ENCODE data around the gene SLX1A. TPM values are rescaled to one million over a fixed set of nuclear protein-coding genes. Genes with fewer than 3 reads are reported as not detected.

SLX1A gene
- total and polyA plus RNA-seq, 9 of the 15 experiments (the other 6 are each of a cell fraction or from before 2014, with no cell fraction given): 2.3 to 86.5 (median 11.6) TPM

- Histone ChIP-seq H3K9ac (ENCODE audit: insufficient read depth in 1 of 2, low read depth in 2 of 2, low read length in 2 of 2) (0 out of 4 replicates have a peak overlapping the region, but pooled peaks of 1 of the 2 experiments have one; percentile 3), H3K4me2 (ENCODE audit: insufficient read depth, low read length) (0 out of 2 replicates have a peak overlapping the region, but pooled peaks have one; percentile 75), H3K79me2 (ENCODE audit: control insufficient read depth, insufficient read depth, low read length) (no peaks in the 10 kb centered on the region), H3K9me3 (replicated peaks; ENCODE audit: control insufficient read depth, insufficient read depth, low read depth, low read length) (no peaks in the 10 kb centered on the region), H3K27me3 (ENCODE audit: control insufficient read depth in 2 of 2, insufficient read depth in 2 of 2, low read length in 2 of 2) (no peaks in the 10 kb centered on the region), H2AFZ (ENCODE audit: low read depth, low read length) (no peak overlapping the region), H4K20me1 (replicated peaks; ENCODE audit: control insufficient read depth, insufficient read depth, low read length) (no peaks in the 10 kb centered on the region), H3K4me3 (no peak overlapping the region), H3K36me3 (ENCODE audit: control insufficient read depth, insufficient read depth, low read length) (0 out of 3 replicates have a peak, but pooled peaks cover 3% of the 10 kb centered on the region), H3K4me1 (replicated peaks in 1 of 2; ENCODE audit: control insufficient read depth in 2 of 2, insufficient read depth in 2 of 2, low read length in 2 of 2) (peaks cover 32 to 58% of the 10 kb centered on the region in 2 experiments), H3K9me1 (ENCODE audit: control insufficient read depth, insufficient read depth, low read length) (no peaks in the 10 kb centered on the region), H3K27ac (ENCODE audit: extremely low read depth, low read depth, low read length) (no peak overlapping the region)
- no TSS peak for BruUV-seq (replicated peaks)
- TF ChIP-seq RUNX1 (IDR thresholded peaks at IDR 0.05; ENCODE audit: low read depth): peak; percentile 64; the same call in 1 of the 2 replicates
- TF ChIP-seq ZBTB33 (CRISPR knock-in tag; IDR thresholded peaks at IDR 0.05): 0 out of 2 replicates have a peak, but pooled peaks have one; percentile 1
- TF ChIP-seq ZNF274 (IDR thresholded peaks at IDR 0.05; ENCODE audit: borderline replicate concordance, low read depth, low read length): no peak
- intact Hi-C loops (cut with micrococcal nuclease) (no loop called here), in situ Hi-C loops (cut with MboI) (loop anchor here (5.0 kb wide), 1 partner anchor 735 kb away; the partner anchor contains the start of genes BOLA2 and SLX1B)
- DNase-seq (ENCODE audit: extremely low read depth in 1 of 4, low spot score in 3 of 4) (no peak), ATAC-seq (no peak), FAIRE-seq (no peak)
- POLR2A ChIA-PET: interaction anchor here (1.2 kb wide), 1 partner anchor 9 kb away, joined by 4 read pairs; no protein-coding TSS in a partner anchor
- 67% methylated on average over 9 of the region's 9 CpGs for WGBS (ENCODE audit: insufficient coverage, low coverage, missing lambda C conversion rate)
- CTCF ChIA-PET (ENCODE audit: low intra/inter-chr PET ratio): no interaction called here
Measured at GRCh38 chr16:30187556-30187865, 6.2 kb upstream of the SLX1A start.

All from K562 (cell line).